Measurements from ENCODE around the gene STAT2. TPM values are rescaled to one million over a fixed set of nuclear protein-coding genes. Genes with fewer than 3 reads are reported as not detected.

STAT2 gene
- total and polyA plus RNA-seq, 10 of the 15 experiments (the other 5 are each of a cell fraction or from before 2014, with no cell fraction given) = 16.9 to 106 (median 77.9) TPM

- TF ChIP-seq MXI1 (IDR thresholded peaks at IDR 0.05; ENCODE audit: low read depth, low read length) = peak; percentile 56; the same call in 1 of the 2 replicates
- TF ChIP-seq ZNF592 (IDR thresholded peaks at IDR 0.05) = no peak
- TF ChIP-seq POLR2AphosphoS5 (IDR thresholded peaks at IDR 0.05; ENCODE audit: low read length) = peak; percentile 75
- peak; percentile 96 for TF ChIP-seq PKNOX1 (IDR thresholded peaks at IDR 0.05)
- no peak for TF ChIP-seq FOXM1 (IDR thresholded peaks at IDR 0.05; ENCODE audit: low read depth, low read length)
- peak; percentile 85; the same call in 1 of the 2 replicates for TF ChIP-seq PML (IDR thresholded peaks at IDR 0.05; ENCODE audit: low read length)
- no peak for TF ChIP-seq ZBTB11 (CRISPR knock-in tag; IDR thresholded peaks at IDR 0.05)
- TF ChIP-seq CBX3 (IDR thresholded peaks at IDR 0.05; ENCODE audit: borderline replicate concordance, low read depth) = no peak
- TF ChIP-seq KDM1A (IDR thresholded peaks at IDR 0.05; ENCODE audit: borderline replicate concordance) = no peak
- no peak for TF ChIP-seq HDAC6 (IDR thresholded peaks at IDR 0.05; ENCODE audit: unreplicated experiment)
- no peak for TF ChIP-seq ATF2 (IDR thresholded peaks at IDR 0.05; ENCODE audit: low read length)
- peak; percentile 27; the same call in 1 of the 2 replicates for TF ChIP-seq ELK1 (IDR thresholded peaks at IDR 0.05; ENCODE audit: low read depth, low read length)
- no peak for TF ChIP-seq RCOR1 (conservative IDR thresholded peaks at IDR 0.05; ENCODE audit: low read depth, low read length)
- TF ChIP-seq SMAD5 (IDR thresholded peaks at IDR 0.05; ENCODE audit: low read depth) = peak; percentile 73; the same call in 1 of the 2 replicates
- TF ChIP-seq TCF7 (IDR thresholded peaks at IDR 0.05; ENCODE audit: borderline replicate concordance) = no peak
- no peak for TF ChIP-seq USF2 (IDR thresholded peaks at IDR 0.05; ENCODE audit: borderline replicate concordance, low read depth, low read length)
- TF ChIP-seq CHD1 (IDR thresholded peaks at IDR 0.05; ENCODE audit: low read depth, low read length) = no peak
These were observed 59.9 kb downstream of the STAT2 start, which contains the start of gene CS (continued) for GRCh38 chr12:56299853-56300643.

Data from GM12878 (cell line).